Mesenchymal stem cell (in vitro differentiated cells and primary cell): ENCODE data around the gene APOBEC3F.

ENCODE experiments used
- DNase-seq: peaks from one replicate; pipeline ENCODE4 v3.0.0-alpha.2; 2013
- H2AFZ ChIP-seq: one replicate; pipeline ENCODE4 v1.6.1; 2013; ENCODE audit warnings: low read depth, mild to moderate bottlenecking, control low read depth, inconsistent platforms, low read length, moderate library complexity
- H2AK5ac ChIP-seq: 2 replicates; pipeline ENCODE4 v1.6.1; 2013; ENCODE audit warnings: low read length, moderate library complexity, mild to moderate bottlenecking, inconsistent platforms; ENCODE audit not compliant: severe bottlenecking
- H2BK120ac ChIP-seq: one replicate; pipeline ENCODE4 v1.6.1; 2013; ENCODE audit warnings: low read depth, mild to moderate bottlenecking, inconsistent platforms, low read length, moderate library complexity
- H2BK12ac ChIP-seq, 2 experiments: one replicate each; pipeline ENCODE4 v1.6.1; 2013; ENCODE audit warnings: inconsistent platforms in 2 of 2, low read length in 2 of 2, mild to moderate bottlenecking in 2 of 2, moderate library complexity in 2 of 2, control low read depth in 1 of 2
- H2BK15ac ChIP-seq: one replicate; pipeline ENCODE4 v1.6.1; 2013; ENCODE audit warnings: mild to moderate bottlenecking, low read depth, inconsistent platforms; ENCODE audit not compliant: poor library complexity, severe bottlenecking
- H2BK5ac ChIP-seq: 2 replicates; pipeline ENCODE4 v1.6.1; 2013; ENCODE audit warnings: low read depth, mild to moderate bottlenecking, low read length, control low read depth, inconsistent platforms; ENCODE audit not compliant: poor library complexity, severe bottlenecking
- H3K14ac ChIP-seq, 2 experiments: one replicate each; pipeline ENCODE4 v1.6.1; 2013; ENCODE audit warnings: inconsistent platforms in 2 of 2, low read length in 2 of 2, control low read depth in 1 of 2, mild to moderate bottlenecking in 1 of 2, moderate library complexity in 1 of 2
- H3K18ac ChIP-seq, 2 experiments: one replicate each; pipeline ENCODE4 v1.6.1; 2013; ENCODE audit warnings: inconsistent platforms in 2 of 2, low read length in 2 of 2, control low read depth in 1 of 2, low read depth in 1 of 2, mild to moderate bottlenecking in 1 of 2
- H3K23ac ChIP-seq, 2 experiments: one replicate each; pipeline ENCODE4 v1.6.1; 2013; ENCODE audit warnings: inconsistent platforms in 2 of 2, low read length in 2 of 2, mild to moderate bottlenecking in 2 of 2, moderate library complexity in 2 of 2, control low read depth in 1 of 2
- H3K27ac ChIP-seq: 2 replicates; pipeline ENCODE4 v1.5.1; 2013; ENCODE audit warnings: mild to moderate bottlenecking, moderate library complexity, low read length, control low read depth, inconsistent platforms; ENCODE audit not compliant: poor library complexity, severe bottlenecking
- H3K27me3 ChIP-seq, 2 experiments: 2 replicates each; pipeline versions ENCODE4 v1.6.1 to v1.7.0; 2013; ENCODE audit warnings: low read length in 2 of 2, mild to moderate bottlenecking in 2 of 2, moderate library complexity in 2 of 2, control low read depth in 1 of 2, inconsistent platforms in 1 of 2; ENCODE audit not compliant: control insufficient read depth in 1 of 2, insufficient read depth in 1 of 2
- H3K36me3 ChIP-seq, 2 experiments: 2 replicates each; pipeline versions ENCODE4 v1.6.1 to v1.7.0; 2013; ENCODE audit warnings: low read length in 2 of 2, control low read depth in 1 of 2, inconsistent platforms in 1 of 2, low read depth in 1 of 2, mild to moderate bottlenecking in 1 of 2; ENCODE audit not compliant: insufficient read depth in 2 of 2, control insufficient read depth in 1 of 2
- H3K4ac ChIP-seq, 2 experiments: one replicate each; pipeline ENCODE4 v1.6.1; 2013; ENCODE audit warnings: inconsistent platforms in 2 of 2, low read length in 2 of 2, mild to moderate bottlenecking in 2 of 2, moderate library complexity in 2 of 2, control low read depth in 1 of 2, low read depth in 1 of 2
- H3K4me1 ChIP-seq: 2 replicates; pipeline ENCODE4 v1.6.1; 2013; ENCODE audit warnings: low read depth, low read length, control low read depth; ENCODE audit not compliant: control insufficient read depth, insufficient read depth
- H3K4me2 ChIP-seq: 2 replicates; pipeline ENCODE4 v1.6.1; 2013; ENCODE audit warnings: low read length, mild to moderate bottlenecking, inconsistent platforms; ENCODE audit not compliant: poor library complexity, severe bottlenecking
- H3K4me3 ChIP-seq, 2 experiments: 2 replicates each; pipeline versions ENCODE4 v1.5.1 to v1.7.0; 2013; ENCODE audit warnings: low read length in 2 of 2, mild to moderate bottlenecking in 2 of 2, control low read depth in 1 of 2, low read depth in 1 of 2; ENCODE audit not compliant: insufficient read depth in 1 of 2
- H3K79me1 ChIP-seq: replicated peaks from 2 replicates; pipeline ENCODE4 v1.6.1; 2013; ENCODE audit warnings: mild to moderate bottlenecking, control low read depth, low read length, inconsistent platforms; ENCODE audit not compliant: poor library complexity, severe bottlenecking
- H3K9ac ChIP-seq: 2 replicates; pipeline ENCODE4 v1.7.0; 2013; ENCODE audit warnings: mild to moderate bottlenecking, low read length, moderate library complexity
- H3K9me3 ChIP-seq: 2 replicates; pipeline ENCODE4 v1.7.0; 2013; ENCODE audit warnings: mild to moderate bottlenecking, low read length; ENCODE audit not compliant: control insufficient read depth
- H4K8ac ChIP-seq: one replicate; pipeline ENCODE4 v1.6.1; 2013; ENCODE audit warnings: inconsistent platforms, mild to moderate bottlenecking, low read length, moderate library complexity
- H4K91ac ChIP-seq: one replicate; pipeline ENCODE4 v1.6.1; 2013; ENCODE audit warnings: mild to moderate bottlenecking, low read length, inconsistent platforms
- WGBS: methylation state at CpG from one replicate; pipeline ENCODE4 v1.1.7; 2013; ENCODE audit warnings: mixed read lengths; 5-methylcytosine and 5-hydroxymethylcytosine counted together

The APOBEC3F gene

GRCh38 chr22:39087881-39088684, 47.4 kb downstream of the APOBEC3F start:
- no peak overlapping the region for H2BK15ac ChIP-seq
- WGBS = 63% methylated on average over 18 of the region's 18 CpGs
- peak overlapping the region; percentile 40 for H4K8ac ChIP-seq
- H4K91ac ChIP-seq = no peak overlapping the region
- no peak overlapping the region for H3K27ac ChIP-seq
- H3K79me1 ChIP-seq = no peaks in the 10 kb centered on the region
- H2AK5ac ChIP-seq = no peak overlapping the region
- no peak overlapping the region for H3K9ac ChIP-seq
- DNase-seq = peak; percentile 6
- H3K4ac ChIP-seq = no peak overlapping the region
- H2AFZ ChIP-seq = no peak overlapping the region
- no peak overlapping the region for H3K4me3 ChIP-seq
- no peaks in the 10 kb centered on the region for H3K4me1 ChIP-seq
- peak overlapping the region in 1 of 2 experiments; percentile 67 for H3K14ac ChIP-seq
- no peak overlapping the region for H2BK12ac ChIP-seq
- no peak overlapping the region for H2BK5ac ChIP-seq
- H2BK120ac ChIP-seq = no peak overlapping the region
- no peaks in the 10 kb centered on the region for H3K36me3 ChIP-seq
- no peak overlapping the region for H3K4me2 ChIP-seq
- H3K27me3 ChIP-seq = peaks cover 19 to 52% of the 10 kb centered on the region in 2 experiments
- peak overlapping the region in 1 of 2 experiments; percentile 37 for H3K18ac ChIP-seq
- H3K9me3 ChIP-seq = no peaks in the 10 kb centered on the region
- no peak overlapping the region for H3K23ac ChIP-seq

- WGBS = 83% methylated on average over 5 of the region's 5 CpGs
- H3K9me3 ChIP-seq = no peaks in the 10 kb centered on the region
Measured at GRCh38 chr22:39088685-39089032, 48.0 kb downstream of the APOBEC3F start.

DNA sequence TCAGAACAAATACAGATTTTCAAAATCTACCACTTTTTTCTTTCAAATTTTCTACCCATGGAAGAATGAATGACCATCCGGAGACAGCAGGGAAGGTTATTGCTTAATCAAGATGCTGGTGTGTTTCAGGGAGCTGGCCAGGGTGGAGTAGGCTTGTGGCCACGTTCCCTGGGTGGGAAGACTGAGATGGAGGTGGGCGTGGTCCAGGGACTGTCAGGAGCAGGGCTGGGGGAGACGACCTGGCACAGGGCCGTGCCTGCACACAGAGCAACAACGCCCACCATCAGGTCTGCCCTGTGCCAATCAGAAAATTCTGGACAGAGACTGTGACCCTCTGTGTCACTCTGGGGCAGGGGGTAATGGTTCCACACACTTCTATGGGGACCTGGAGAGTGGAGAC, 49.3 kb downstream of the APOBEC3F start:
- no peak overlapping the region for H2BK120ac ChIP-seq
- H2BK12ac ChIP-seq = no peak overlapping the region
- no peak for DNase-seq
- no peak overlapping the region for H4K8ac ChIP-seq
- H3K9me3 ChIP-seq = no peaks in the 10 kb centered on the region
- H3K18ac ChIP-seq = no peak overlapping the region
- no peaks in the 10 kb centered on the region for H3K4me1 ChIP-seq
- H3K4me2 ChIP-seq = no peak overlapping the region
- H2BK5ac ChIP-seq = no peak overlapping the region
- H4K91ac ChIP-seq = no peak overlapping the region
- H3K4me3 ChIP-seq = no peak overlapping the region
- H3K27ac ChIP-seq = no peak overlapping the region
- no peak overlapping the region for H3K14ac ChIP-seq
- H2BK15ac ChIP-seq = no peak overlapping the region
- no peak overlapping the region for H2AFZ ChIP-seq
- no peak overlapping the region for H2AK5ac ChIP-seq
- H3K23ac ChIP-seq = no peak overlapping the region
- WGBS = 83% methylated on average over 6 of the region's 6 CpGs
- H3K4ac ChIP-seq = peak overlapping the region in 1 of 2 experiments; percentile 6
- H3K79me1 ChIP-seq = no peaks in the 10 kb centered on the region
- no peaks in the 10 kb centered on the region for H3K36me3 ChIP-seq
- peaks cover 19 to 55% of the 10 kb centered on the region in 2 experiments for H3K27me3 ChIP-seq
- H3K9ac ChIP-seq = no peak overlapping the region

More at GRCh38 chr22:39088685-39089032, 48.0 kb downstream of the APOBEC3F start:
- no peaks in the 10 kb centered on the region for H3K4me1 ChIP-seq
- H3K23ac ChIP-seq = no peak overlapping the region
- no peaks in the 10 kb centered on the region for H3K79me1 ChIP-seq
- H3K27me3 ChIP-seq = peaks cover 19 to 53% of the 10 kb centered on the region in 2 experiments
- H2AK5ac ChIP-seq = no peak overlapping the region
- H4K91ac ChIP-seq = no peak overlapping the region
- no peak overlapping the region for H2BK12ac ChIP-seq
- H3K14ac ChIP-seq = no peak overlapping the region
- H4K8ac ChIP-seq = no peak overlapping the region
- H3K27ac ChIP-seq = no peak overlapping the region
- H3K18ac ChIP-seq = no peak overlapping the region
- no peak overlapping the region for H2BK120ac ChIP-seq
- H3K4me2 ChIP-seq = no peak overlapping the region
- no peak overlapping the region for H3K4ac ChIP-seq
- H2BK5ac ChIP-seq = no peak overlapping the region
- H3K4me3 ChIP-seq = no peak overlapping the region
- no peak overlapping the region for H3K9ac ChIP-seq
- no peaks in the 10 kb centered on the region for H3K36me3 ChIP-seq
- H2AFZ ChIP-seq = no peak overlapping the region
- no peak for DNase-seq
- peak overlapping the region; percentile 54 for H2BK15ac ChIP-seq

DNA sequence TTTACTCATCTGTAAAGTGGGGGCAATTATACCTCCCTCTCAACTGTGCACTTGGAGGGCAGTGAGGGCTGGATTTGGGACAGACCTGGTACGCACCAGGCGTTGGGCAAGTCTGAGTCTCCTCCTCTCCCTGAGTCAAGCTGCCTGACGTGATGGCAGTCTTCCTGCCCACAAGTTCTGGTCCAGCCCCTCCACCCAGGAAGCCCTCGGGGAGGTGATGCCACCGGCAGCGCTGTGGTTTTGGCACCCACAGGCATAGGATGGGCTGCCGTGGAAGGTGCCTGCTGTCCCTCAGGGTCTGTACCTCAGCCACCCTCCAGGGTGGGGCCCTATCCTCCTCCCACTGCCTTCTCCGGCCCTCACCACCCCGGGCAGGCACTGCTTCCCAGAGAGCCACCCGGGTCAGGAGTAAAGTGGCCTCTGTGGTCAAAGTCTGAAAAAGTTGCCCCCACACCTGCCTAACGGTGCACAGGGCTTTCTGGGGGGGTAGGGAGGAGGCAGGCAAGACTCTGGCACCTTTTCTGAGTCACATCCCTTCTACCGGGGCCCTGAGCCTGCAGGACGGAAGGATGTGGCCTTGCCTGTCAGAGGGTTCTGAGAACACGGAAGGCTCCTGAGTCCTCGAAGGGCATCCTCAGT, 49.9 kb downstream of the APOBEC3F start:
- H2BK12ac ChIP-seq = no peak overlapping the region
- no peak for DNase-seq

More for the DNA sequence above, 49.9 kb downstream of the APOBEC3F start:
- H3K9me3 ChIP-seq = no peaks in the 10 kb centered on the region
- H3K27ac ChIP-seq = no peak overlapping the region
- no peak overlapping the region for H4K8ac ChIP-seq
- H3K23ac ChIP-seq = no peak overlapping the region
- no peak overlapping the region for H3K4me3 ChIP-seq
- no peak overlapping the region for H3K18ac ChIP-seq
- no peak overlapping the region for H2BK15ac ChIP-seq
- H2BK5ac ChIP-seq = no peak overlapping the region
- no peak overlapping the region for H3K9ac ChIP-seq
- no peak overlapping the region for H3K4ac ChIP-seq
- no peak overlapping the region for H4K91ac ChIP-seq
- H2BK120ac ChIP-seq = no peak overlapping the region
- no peaks in the 10 kb centered on the region for H3K36me3 ChIP-seq
- no peaks in the 10 kb centered on the region for H3K4me1 ChIP-seq
- H3K4me2 ChIP-seq = no peak overlapping the region
- H2AK5ac ChIP-seq = no peak overlapping the region
- H3K27me3 ChIP-seq = peaks cover 19 to 59% of the 10 kb centered on the region in 2 experiments
- no peak overlapping the region for H2AFZ ChIP-seq
- 81% methylated on average over 15 of the region's 15 CpGs for WGBS
- no peaks in the 10 kb centered on the region for H3K79me1 ChIP-seq
- H3K14ac ChIP-seq = peak overlapping the region in 1 of 2 experiments; percentile 36
